GM12892 (cell line): Measurements from ENCODE around the gene FAM151A.

Experiments
- POLR2A ChIP-seq: IDR thresholded peaks from 2 replicates; pipeline ENCODE4 v1.6.1; 2011; ENCODE audit warnings: low read depth, low read length, control low read depth
- POLR2AphosphoS5 ChIP-seq: IDR thresholded peaks from 2 replicates; pipeline ENCODE4 v1.6.1; 2011; ENCODE audit warnings: low read depth, low read length, control low read depth
- TAF1 ChIP-seq: IDR thresholded peaks from 2 replicates; pipeline ENCODE4 v1.6.1; 2011; ENCODE audit warnings: low read depth, mild to moderate bottlenecking, control low read depth, low read length, borderline replicate concordance

DNA sequence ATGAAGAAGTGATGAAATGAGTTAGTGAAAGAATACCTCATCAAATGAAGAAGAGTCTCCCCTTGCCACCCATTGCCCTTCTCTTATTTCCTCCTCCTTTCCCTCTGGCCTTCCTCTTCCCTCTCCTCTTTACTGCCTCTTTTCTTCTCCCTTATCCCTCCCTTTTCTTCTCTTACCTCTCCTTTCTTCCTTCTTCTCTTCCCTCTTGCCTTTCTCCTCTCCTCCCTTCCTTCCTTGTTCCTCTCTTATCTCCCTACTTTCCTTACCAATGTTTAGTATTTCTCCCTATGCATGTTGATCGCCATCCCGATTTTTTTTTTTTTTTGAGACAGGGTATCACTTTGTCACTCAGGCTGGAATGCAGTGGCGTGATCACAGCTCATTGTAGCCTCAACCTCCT, 27.1 kb upstream of the FAM151A start:
- TF ChIP-seq POLR2A, result no peak
- no peak for TF ChIP-seq POLR2AphosphoS5
- no peak for TF ChIP-seq TAF1
